Parathyroid adenoma (tissue), 2 donors: Measurements from ENCODE around the gene SLC47A2.

Source experiments
- H2AFZ ChIP-seq: fragments of 300-600 bp; sonication (generic); one replicate; pipeline ENCODE4 v1.7.0; 2017; ENCODE audit warnings: antibody characterized with exemption, mild to moderate bottlenecking
- H3K27ac ChIP-seq: fragments of 300-600 bp; sonication (generic); one replicate; pipeline ENCODE4 v1.7.0; 2017
- H3K27me3 ChIP-seq: fragments of 300-600 bp; sonication (generic); one replicate; pipeline ENCODE4 v1.7.0; 2017; ENCODE audit warnings: low read length; ENCODE audit not compliant: control insufficient read depth, insufficient read depth
- H3K36me3 ChIP-seq: fragments of 300-600 bp; sonication (generic); one replicate; pipeline ENCODE4 v1.7.0; 2017; ENCODE audit warnings: low read length; ENCODE audit not compliant: control insufficient read depth, insufficient read depth
- H3K4me1 ChIP-seq: fragments of 300-600 bp; sonication (generic); one replicate; pipeline ENCODE4 v1.7.0; 2017; ENCODE audit warnings: control low read depth
- H3K4me2 ChIP-seq: fragments of 300-600 bp; sonication (generic); one replicate; pipeline ENCODE4 v1.7.0; 2017; ENCODE audit warnings: low read length
- H3K4me3 ChIP-seq: fragments of 300-600 bp; sonication (generic); one replicate; pipeline ENCODE4 v1.7.0; 2017; ENCODE audit warnings: low read depth, low read length
- H3K79me2 ChIP-seq: fragments of 300-600 bp; sonication (generic); one replicate; pipeline ENCODE4 v1.7.0; 2017; ENCODE audit warnings: control low read depth
- H3K9ac ChIP-seq: fragments of 300-600 bp; sonication (generic); one replicate; pipeline ENCODE4 v1.7.0; 2017; ENCODE audit warnings: mild to moderate bottlenecking
- H3K9me3 ChIP-seq: fragments of 300-600 bp; sonication (generic); one replicate; pipeline ENCODE4 v1.7.0; 2017; ENCODE audit warnings: low read length; ENCODE audit not compliant: control insufficient read depth
- CTCF ChIP-seq: fragments of 300-600 bp; sonication (generic); IDR thresholded peaks from one replicate; pipeline ENCODE4 v1.7.0; 2017; ENCODE audit warnings: antibody characterized with exemption, mild to moderate bottlenecking
- donor health status: primary hyperparathyroidism.

SLC47A2 gene

GRCh38 chr17:19737305-19738072 is 21.1 kb upstream of the SLC47A2 start:
- no peaks in the 10 kb centered on the region for H3K79me2 ChIP-seq
- H3K4me1 ChIP-seq: no peaks in the 10 kb centered on the region
- H3K4me3 ChIP-seq: no peak overlapping the region
- H3K36me3 ChIP-seq: no peaks in the 10 kb centered on the region
- H2AFZ ChIP-seq: no peak overlapping the region
- no peak overlapping the region for H3K9ac ChIP-seq
- no peak overlapping the region for H3K27ac ChIP-seq
- H3K27me3 ChIP-seq: no peaks in the 10 kb centered on the region
- TF ChIP-seq CTCF: no peak
- no peak overlapping the region for H3K4me2 ChIP-seq
- H3K9me3 ChIP-seq: no peaks in the 10 kb centered on the region

DNA sequence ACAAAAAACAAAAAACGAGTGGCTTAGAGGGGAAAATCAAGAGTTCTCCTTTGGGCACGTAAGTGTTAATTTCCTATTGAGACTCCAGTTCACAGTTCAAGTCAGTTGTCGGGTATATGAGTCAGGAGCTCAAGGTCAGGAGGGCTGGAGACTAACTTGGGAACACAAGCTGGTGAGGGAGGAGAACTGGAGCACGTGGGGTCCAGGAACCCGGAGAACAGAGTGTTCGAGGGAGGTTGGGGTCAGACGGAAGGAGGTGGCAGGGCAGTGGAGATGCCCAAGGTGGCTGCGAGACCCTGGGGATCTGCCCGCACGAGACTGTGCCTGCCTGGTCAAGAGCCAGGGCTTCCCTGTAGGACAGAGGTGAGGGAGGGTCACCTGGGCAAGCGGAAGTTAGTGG is 19.7 kb upstream of the SLC47A2 start:
- Histone ChIP-seq H3K36me3 (no peaks in the 10 kb centered on the region), H3K4me3 (no peak overlapping the region), H3K4me1 (no peaks in the 10 kb centered on the region), H2AFZ (no peak overlapping the region), H3K27ac (no peak overlapping the region), H3K9me3 (no peaks in the 10 kb centered on the region), H3K79me2 (no peaks in the 10 kb centered on the region), H3K27me3 (no peaks in the 10 kb centered on the region), H3K4me2 (no peak overlapping the region), H3K9ac (no peak overlapping the region)
- no peak for TF ChIP-seq CTCF

DNA sequence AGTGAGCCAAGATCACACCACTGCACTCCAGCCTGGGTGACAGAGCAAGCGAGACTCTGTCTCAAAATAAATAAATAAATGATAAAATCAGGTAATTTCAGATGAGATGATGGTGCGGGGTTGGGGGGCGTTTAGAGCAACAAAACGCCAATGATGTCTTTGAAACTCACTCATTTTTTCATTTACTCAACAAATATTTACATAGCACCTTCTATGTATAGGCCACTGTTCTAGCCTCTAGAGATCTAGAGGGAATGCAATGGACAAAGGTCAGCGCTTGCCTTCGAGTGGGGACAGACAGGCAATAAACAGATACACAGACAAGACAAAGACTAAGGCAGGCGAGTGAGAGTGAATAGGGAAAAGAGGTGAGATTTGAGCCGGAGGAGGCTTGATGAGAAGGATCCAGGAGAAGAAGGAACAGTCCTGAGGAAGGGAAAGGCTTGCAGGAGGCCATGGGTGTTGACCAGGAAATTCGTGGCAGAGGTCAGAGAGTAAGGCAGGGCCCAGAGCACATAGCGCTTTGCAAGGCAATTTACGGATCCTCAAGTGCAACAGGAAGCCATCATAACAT is 17.7 kb upstream of the SLC47A2 start:
- no peak overlapping the region for H3K27ac ChIP-seq
- no peak overlapping the region for H3K4me2 ChIP-seq
- no peaks in the 10 kb centered on the region for H3K9me3 ChIP-seq
- H3K9ac ChIP-seq: no peak overlapping the region
- H3K27me3 ChIP-seq: no peaks in the 10 kb centered on the region
- H2AFZ ChIP-seq: no peak overlapping the region
- H3K79me2 ChIP-seq: no peaks in the 10 kb centered on the region
- TF ChIP-seq CTCF: no peak
- H3K4me3 ChIP-seq: no peak overlapping the region
- H3K4me1 ChIP-seq: no peaks in the 10 kb centered on the region
- no peaks in the 10 kb centered on the region for H3K36me3 ChIP-seq

DNA sequence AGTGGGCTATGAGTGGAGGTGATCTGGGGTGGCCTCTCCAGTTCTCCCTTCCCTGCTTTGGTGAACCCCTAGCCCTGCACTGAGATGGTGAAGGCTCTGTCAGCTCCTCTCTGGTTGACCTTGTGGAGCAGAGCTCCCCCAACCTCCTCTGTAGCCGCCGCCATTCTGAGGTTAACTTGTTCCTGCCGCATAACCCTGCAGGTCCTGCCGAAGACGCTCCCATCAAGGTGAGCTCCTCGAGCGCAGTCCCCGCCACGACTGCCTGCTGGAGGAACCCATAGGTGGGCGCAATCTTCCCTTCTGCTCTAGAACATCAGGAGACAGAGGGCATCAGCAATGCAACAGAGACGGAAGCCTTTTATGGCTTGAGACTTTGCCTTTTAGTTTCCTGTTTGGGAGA is 15.2 kb upstream of the SLC47A2 start:
- H3K36me3 ChIP-seq: no peaks in the 10 kb centered on the region
- no peaks in the 10 kb centered on the region for H3K79me2 ChIP-seq
- no peak overlapping the region for H3K9ac ChIP-seq
- no peaks in the 10 kb centered on the region for H3K9me3 ChIP-seq
- H3K4me2 ChIP-seq: no peak overlapping the region
- no peak overlapping the region for H3K27ac ChIP-seq
- H3K4me1 ChIP-seq: peaks cover 14% of the 10 kb centered on the region
- no peak overlapping the region for H2AFZ ChIP-seq
- no peak for TF ChIP-seq CTCF
- H3K4me3 ChIP-seq: no peak overlapping the region
- H3K27me3 ChIP-seq: no peaks in the 10 kb centered on the region

GRCh38 chr17:19730843-19731242 is 14.5 kb upstream of the SLC47A2 start:
- Histone ChIP-seq H3K27me3 (no peaks in the 10 kb centered on the region), H3K4me3 (no peak overlapping the region), H3K9ac (no peak overlapping the region), H3K4me1 (peaks cover 14% of the 10 kb centered on the region), H3K79me2 (no peaks in the 10 kb centered on the region), H3K9me3 (no peaks in the 10 kb centered on the region), H3K36me3 (no peaks in the 10 kb centered on the region), H2AFZ (no peak overlapping the region), H3K4me2 (no peak overlapping the region), H3K27ac (no peak overlapping the region)
- no peak for TF ChIP-seq CTCF
